DMS53 (cell line): ENCODE measurements around the gene THRB.

Source experiments
- DNase-seq: peaks from one replicate; lab custom pipeline; 2025; lab: John Stamatoyannopoulos, UW

Gene THRB

DNA sequence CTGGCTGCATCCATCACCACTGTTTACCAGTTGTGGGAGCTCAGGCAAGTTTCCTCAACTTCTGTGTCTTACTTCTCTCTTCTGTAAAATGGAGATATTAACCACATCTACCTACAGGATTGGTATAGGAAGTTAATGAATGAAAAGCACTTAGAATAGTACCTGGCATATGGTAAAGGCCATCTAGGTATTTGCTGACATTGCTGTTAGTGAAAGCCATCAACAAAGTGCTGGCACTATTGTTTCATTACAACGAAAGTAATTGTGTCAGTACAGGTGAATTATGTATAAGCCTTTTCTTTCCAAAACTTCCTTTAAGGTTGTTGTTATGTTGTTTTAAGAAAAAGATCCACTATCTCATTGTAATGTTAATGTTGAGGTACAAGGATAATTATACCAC, 352.5 kb downstream of the THRB start:
- no peak for DNase-seq

DNA sequence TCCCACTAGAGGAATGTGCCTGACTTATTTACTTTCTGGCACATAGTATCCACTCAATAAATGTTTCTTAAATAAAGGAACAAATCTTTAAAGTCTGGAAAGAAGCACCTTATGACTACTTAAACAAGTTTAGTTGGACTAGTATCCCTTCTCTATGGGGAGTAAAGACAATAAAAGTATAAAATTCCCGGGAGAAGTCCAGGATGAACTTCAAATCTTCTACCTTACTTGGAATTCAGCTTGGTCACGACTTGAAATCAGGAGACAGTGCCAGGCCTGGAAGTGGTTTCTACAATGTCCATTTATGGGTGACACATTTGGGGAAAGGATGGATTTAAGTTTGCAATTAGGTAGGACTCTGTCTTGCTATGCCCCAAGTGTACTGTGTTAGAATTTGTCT, 353.1 kb downstream of the THRB start:
- no peak for DNase-seq

GRCh38 chr3:24139463-24140412, 354.9 kb downstream of the THRB start:
- no peak for DNase-seq

- no peak for DNase-seq
Measured at GRCh38 chr3:24138876-24139256, 355.8 kb downstream of the THRB start.

GRCh38 chr3:24137958-24138875, 356.4 kb downstream of the THRB start:
- DNase-seq = peak; percentile 57

- DNase-seq = no peak
Measured at GRCh38 chr3:24137334-24137733, 357.3 kb downstream of the THRB start.

DNA sequence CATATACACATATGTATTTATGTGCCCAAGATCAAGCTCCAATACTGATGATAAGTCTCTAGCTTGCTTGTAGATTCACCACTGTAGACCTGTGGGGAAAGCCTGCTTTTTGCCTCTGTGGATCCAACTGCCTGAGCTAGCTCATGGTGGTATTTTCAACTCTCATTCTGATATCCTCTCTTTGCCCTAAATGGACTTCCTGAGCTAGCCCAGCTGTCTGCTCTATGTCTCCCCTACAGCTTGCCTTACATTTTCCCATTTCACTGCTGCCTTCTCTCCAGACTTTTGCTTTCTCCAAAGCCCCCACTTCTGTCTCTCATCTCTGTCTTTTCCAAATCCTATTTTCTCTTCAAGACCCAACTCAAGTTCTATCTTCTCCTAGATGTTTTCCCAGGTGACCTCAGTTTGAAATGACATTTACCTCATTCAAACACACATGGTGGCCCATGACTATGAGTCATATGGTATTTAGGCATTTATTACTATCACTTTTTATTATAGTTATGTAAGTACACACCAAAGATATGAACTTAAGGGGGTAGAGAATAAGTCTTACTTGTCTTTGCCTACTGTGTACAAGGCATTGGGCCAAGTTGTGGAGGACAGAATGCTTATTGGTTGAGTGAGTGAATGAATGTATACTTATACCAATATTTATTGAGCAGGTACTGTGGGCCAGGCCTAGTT, 357.9 kb downstream of the THRB start:
- no peak for DNase-seq

DNA sequence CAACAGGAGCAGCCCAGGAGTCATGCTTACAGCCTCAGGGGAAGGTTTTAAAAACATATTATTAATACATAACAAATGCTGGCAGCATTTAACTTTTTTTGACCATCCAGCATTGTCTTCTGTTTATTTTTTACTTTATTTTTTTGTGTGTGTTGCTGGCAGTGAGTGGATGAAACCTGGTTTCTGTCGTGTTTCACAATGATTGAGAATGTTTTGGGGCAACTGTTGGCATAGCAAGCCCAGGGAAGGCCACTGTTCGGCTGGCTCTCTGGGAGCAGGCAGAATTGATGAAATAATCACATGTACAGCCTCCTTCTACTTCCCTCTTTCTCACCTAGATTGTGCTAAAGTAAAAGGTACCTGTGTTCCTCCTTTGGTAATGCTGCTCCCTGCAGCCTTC, 359.4 kb downstream of the THRB start:
- peak; percentile 0 for DNase-seq

DNA sequence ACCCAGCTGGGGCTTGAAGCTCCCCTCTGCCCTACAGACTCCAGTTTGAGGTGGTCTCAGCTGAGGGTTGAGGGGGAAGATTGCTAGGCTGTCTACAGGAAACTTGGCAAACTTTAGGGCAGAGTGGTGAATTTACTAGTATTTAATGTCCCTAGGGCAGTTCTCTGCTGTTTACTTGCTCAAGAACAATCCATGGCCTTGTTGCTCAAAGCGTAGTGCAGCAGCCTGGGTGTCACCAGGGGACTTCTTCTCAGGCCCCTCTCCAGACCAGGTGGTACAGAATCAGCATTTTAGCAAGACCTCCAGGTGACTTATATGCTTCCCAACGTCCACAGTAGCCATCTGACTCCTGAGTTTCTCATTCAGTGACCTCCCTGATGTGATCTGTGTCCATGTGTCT, 360.7 kb downstream of the THRB start:
- no peak for DNase-seq

GRCh38 chr3:24133436-24133835, 361.2 kb downstream of the THRB start:
- no peak for DNase-seq

DNA sequence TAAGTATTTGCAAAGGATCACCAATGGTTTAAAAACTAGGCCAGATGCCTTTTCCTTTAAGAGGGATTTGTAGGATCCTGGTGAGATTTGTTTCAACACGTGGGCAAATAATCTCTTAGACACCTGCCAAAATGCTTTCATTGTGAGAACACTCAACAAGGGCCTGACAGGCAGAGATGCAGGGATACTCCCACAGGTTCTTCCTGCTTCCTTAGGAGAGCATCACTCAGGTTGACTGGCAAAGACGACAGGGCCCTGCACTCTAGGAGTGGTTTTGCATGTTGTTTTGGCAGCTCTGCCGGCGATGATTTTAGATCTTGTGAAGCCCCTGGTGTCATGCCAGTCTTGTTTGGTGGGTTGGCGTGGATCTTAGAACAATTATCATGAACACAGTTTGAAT, 365.1 kb downstream of the THRB start:
- no peak for DNase-seq

DNA sequence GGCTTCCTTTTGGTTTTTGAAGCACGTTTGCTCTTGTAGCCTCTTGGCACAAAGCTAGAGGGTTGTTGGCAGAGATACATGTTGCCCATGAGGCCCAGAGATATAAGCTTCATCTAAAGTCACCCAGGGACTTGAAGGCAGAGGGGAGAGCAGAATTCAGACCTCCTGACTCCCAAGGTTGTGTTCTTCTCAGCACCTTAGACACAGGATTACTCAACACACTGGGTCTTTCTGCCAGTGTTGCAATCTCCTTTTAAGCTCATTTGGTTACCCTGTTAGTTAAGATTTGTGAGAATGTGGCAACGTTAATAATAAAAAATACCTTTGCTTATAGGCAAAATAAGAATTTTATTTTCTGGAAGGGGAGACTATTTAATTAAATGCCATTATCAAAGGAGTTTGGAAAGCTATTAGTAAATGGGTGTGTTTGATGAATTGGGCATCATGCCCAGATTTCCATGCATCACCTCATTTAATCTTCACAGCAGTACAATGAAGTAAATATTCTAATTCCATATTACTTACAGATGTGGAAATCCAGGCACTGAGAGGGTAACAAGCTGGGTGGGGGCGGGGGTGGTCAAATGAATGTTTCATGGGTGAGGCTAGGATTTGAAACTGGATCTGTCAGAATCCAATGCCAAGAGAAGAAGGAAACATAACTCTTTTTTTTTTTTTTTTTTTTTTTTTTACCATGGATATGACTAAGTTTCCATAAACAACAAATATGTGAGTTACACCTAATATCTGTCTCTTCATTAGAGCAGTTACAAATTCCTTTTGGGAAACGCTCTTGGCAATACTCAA, 366.2 kb downstream of the THRB start:
- DNase-seq = no peak

DNA sequence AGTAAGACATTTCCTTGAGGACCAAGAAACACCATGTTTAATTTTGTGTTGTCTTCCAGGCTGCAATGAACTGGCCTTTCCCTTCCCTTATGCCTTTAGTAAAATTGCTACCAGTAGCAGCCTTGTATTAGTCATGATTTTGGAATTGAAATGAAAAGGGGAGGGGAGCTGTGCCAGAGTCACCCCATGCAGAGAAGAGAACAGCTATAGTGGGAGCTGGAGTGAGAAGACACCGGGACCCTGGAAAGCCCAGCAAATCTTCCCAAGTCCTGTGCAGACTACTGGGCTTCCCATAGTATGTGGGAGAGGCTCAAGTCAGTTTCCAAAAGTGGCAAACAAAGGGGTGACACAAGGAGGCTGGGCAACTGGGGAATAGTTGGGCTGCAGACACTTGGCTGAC, 371.1 kb downstream of the THRB start:
- no peak for DNase-seq

DNA sequence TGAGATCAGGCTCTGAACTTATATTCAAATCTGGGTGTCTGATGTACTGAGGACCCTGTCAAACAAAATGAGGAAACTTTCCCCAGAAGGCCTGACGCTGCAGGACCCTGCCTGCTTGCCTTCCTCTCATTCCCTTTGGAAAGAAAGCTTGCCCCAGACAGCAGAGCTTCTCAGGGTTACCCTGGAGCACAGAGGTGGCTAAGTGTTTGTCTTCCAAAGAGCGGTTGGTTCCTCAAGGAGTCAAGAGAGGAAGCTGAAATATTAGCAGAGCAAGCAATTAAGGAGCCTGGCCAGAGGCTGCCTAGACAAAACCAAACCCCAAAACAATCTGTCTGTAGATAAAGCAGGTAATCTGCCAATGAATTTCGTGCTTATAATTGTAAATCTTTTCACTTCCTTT, 374.2 kb downstream of the THRB start:
- no peak for DNase-seq

DNA sequence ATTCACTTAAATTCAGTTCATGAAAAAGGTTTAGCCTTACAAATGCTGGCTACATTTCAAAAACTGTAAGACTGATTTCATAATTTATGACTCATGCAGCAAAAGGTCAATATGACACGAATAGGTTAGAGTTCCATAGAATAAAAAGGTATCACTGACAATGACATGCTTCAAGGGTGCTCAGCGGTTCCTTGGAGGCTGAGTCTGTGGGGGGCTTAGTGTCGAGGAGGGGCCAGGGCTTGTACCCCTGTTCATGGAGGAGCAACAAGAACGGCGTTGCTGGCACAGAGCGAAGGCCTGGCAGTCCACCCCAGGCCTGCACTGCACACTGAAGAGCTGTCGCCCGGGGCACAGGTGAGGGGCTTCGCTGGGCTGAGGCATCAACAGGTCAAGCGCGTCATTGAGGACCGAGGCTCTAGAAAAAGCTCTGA, 375.3 kb downstream of the THRB start:
- DNase-seq = peak; percentile 4

- no peak for DNase-seq
Measured at GRCh38 chr3:24117508-24117907, 377.1 kb downstream of the THRB start.

GRCh38 chr3:24111711-24112110, 382.9 kb downstream of the THRB start:
- DNase-seq = no peak

GRCh38 chr3:24110051-24110450, 384.6 kb downstream of the THRB start:
- DNase-seq = no peak

DNA sequence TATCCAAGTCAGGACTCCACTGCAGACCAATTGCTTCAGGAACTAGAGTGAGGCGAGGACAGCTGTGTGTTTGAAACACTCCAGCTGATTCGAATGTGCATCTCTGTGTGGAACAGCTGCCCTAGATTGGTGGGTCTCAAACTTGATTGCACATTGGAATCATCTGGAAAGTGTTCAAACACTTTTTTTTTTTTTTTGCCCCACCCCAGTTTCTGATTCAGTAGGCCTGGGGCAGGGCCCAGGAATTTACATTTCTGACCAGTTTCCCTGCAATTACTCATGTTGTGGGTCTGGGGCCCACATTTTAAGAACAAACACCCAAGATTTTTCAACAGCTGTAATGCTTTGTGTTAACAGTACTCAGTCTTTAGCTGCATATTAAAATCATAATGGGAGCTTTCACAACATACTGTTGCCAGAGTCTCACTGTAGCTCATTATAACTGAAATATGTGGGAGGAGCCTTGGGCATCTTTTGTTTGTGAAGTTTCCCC, 392.9 kb downstream of the THRB start:
- DNase-seq = no peak

- no peak for DNase-seq
Measured at GRCh38 chr3:24100696-24101402, 393.8 kb downstream of the THRB start.
